Right lobe of liver (tissue), 6 donors: Measurements from ENCODE around the gene FGF21. TPM values are rescaled to one million over a fixed set of nuclear protein-coding genes. Genes with fewer than 3 reads are reported as not detected.

Experiments
- ATAC-seq, 4 donors: fragments of 200-7000 bp; cut with Tn5 transposase; one replicate each; pipeline ENCODE4 v1.9.1; 2020; ENCODE audit warnings: mild to moderate bottlenecking in 4 of 4, moderate library complexity in 4 of 4
- DNase-seq, 3 donors: peaks; one replicate each; pipeline ENCODE4 v3.0.0-alpha.2; 2020
- H3K27ac ChIP-seq, 3 donors: fragments of 200-600 bp; one replicate each; pipeline ENCODE4 v1.8.0; 2022
- H3K27me3 ChIP-seq, 2 donors: fragments of 200-600 bp; one replicate each; pipeline ENCODE4 v1.8.0; 2022
- H3K36me3 ChIP-seq, 4 donors: fragments of 200-600 bp; sonication (generic) in 1 of 4; one replicate each; pipeline versions ENCODE4 v1.5.1 to v1.8.0; 2017 to 2022; ENCODE audit warnings: control low read depth in 1 of 4
- H3K4me1 ChIP-seq, 4 donors: fragments of 200-600 bp; sonication (generic) in 1 of 4; one replicate each; pipeline versions ENCODE4 v1.5.1 to v1.8.0; 2017 to 2022; ENCODE audit warnings: control low read depth in 1 of 4
- H3K4me3 ChIP-seq, 3 donors: fragments of 200-600 bp; one replicate each; pipeline ENCODE4 v1.8.0; 2022
- H3K9me3 ChIP-seq, 4 donors: fragments of 200-600 bp; sonication (generic) in 1 of 4; one replicate each; pipeline versions ENCODE4 v1.5.1 to v1.8.0; 2017 to 2022; ENCODE audit warnings: control low read depth in 1 of 4
- POLR2A ChIP-seq: fragments of 450-650 bp; IDR thresholded peaks from one replicate; pipeline ENCODE4 v1.6.1; 2017; ENCODE audit warnings: antibody characterized with exemption, mild to moderate bottlenecking
- WGBS: methylation state at CpG from one replicate; pipeline ENCODE4 v1.1.6; 2018; ENCODE audit warnings: low coverage, low lambda C conversion rate; ENCODE audit not compliant: insufficient coverage; ENCODE audit errors: missing lambda C conversion rate; 5-methylcytosine and 5-hydroxymethylcytosine counted together
- intact Hi-C, 2 donors: fragments of 100-400 bp; cut with DNase I; formaldehyde crosslinking; loops; one replicate each; pipeline versions ENCODE4 v1.11.2 to v1.14.1; 2022
- total RNA-seq, 6 experiments: library from RNA; depleted of rRNA in 2 of 6; stranded (reverse); fragments of >200 nt in 2 of 6; fragmentation: NEBNext Ultra II Directional in 3 of 6; extraction: Animal tissue kit (Norgen Biotek cat#: 25700) in 3 of 6; gene quantifications; one replicate each; pipeline versions ENCODE4 v1.1.0 to v1.2.4, GENCODE V29; 2016 to 2023
- TF ChIP-seq, protein P1 (sequence below), 4 donors: fragments of 200-600 bp in 3 of 4; fragments of 450-650 bp in 1 of 4; IDR thresholded peaks; one replicate each; pipeline versions ENCODE4 v1.5.1 to v1.8.0; 2016 to 2022; ENCODE audit warnings: antibody characterized with exemption in 4 of 4, mild to moderate bottlenecking in 2 of 4
- donor health status: DM: no; HTN: yes; CAD: no.
- donor health status: DM: no; HTN: no; CAD: no.
- donor health status: DM: no; HTN: no; CAD: no.
- donor health status: DM: no; HTN: yes; CAD: no.
- donor health status: DM: no; HTN: yes; CAD: no.

FGF21 gene
- total RNA-seq, 6 experiments from 2014 or later = 5.1 to 55.3 (median 32.7) TPM; not detected in 1

GRCh38 chr19:48731452-48731851 is 23.9 kb upstream of the FGF21 start:
- TF ChIP-seq, protein P1, sequence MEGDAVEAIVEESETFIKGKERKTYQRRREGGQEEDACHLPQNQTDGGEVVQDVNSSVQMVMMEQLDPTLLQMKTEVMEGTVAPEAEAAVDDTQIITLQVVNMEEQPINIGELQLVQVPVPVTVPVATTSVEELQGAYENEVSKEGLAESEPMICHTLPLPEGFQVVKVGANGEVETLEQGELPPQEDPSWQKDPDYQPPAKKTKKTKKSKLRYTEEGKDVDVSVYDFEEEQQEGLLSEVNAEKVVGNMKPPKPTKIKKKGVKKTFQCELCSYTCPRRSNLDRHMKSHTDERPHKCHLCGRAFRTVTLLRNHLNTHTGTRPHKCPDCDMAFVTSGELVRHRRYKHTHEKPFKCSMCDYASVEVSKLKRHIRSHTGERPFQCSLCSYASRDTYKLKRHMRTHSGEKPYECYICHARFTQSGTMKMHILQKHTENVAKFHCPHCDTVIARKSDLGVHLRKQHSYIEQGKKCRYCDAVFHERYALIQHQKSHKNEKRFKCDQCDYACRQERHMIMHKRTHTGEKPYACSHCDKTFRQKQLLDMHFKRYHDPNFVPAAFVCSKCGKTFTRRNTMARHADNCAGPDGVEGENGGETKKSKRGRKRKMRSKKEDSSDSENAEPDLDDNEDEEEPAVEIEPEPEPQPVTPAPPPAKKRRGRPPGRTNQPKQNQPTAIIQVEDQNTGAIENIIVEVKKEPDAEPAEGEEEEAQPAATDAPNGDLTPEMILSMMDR (IDR thresholded peaks at IDR 0.05) = no peak
- TF ChIP-seq POLR2A = no peak
- Histone ChIP-seq H3K36me3 (no peaks in the 10 kb centered on the region), H3K4me3 (no peak overlapping the region), H3K9me3 (no peaks in the 10 kb centered on the region), H3K4me1 (no peaks in the 10 kb centered on the region), H3K27me3 (no peaks in the 10 kb centered on the region), H3K27ac (no peak overlapping the region)
- ATAC-seq = no peak
- DNase-seq = no peak
- intact Hi-C loops = loop anchor here in 1 of 2 donors (10.0 kb wide), 1 partner anchor 57 kb away; the partner anchor contains the start of gene NTN5
- 79% methylated on average over 4 of the region's 4 CpGs for WGBS

GRCh38 chr19:48734625-48735024 is 20.7 kb upstream of the FGF21 start:
- Histone ChIP-seq H3K36me3 (no peaks in the 10 kb centered on the region), H3K9me3 (no peaks in the 10 kb centered on the region), H3K27ac (no peak overlapping the region), H3K4me3 (no peak overlapping the region), H3K27me3 (no peaks in the 10 kb centered on the region), H3K4me1 (peaks cover 0 to 5% (median 0%) of the 10 kb centered on the region in 4 donors)
- 95% methylated on average over 8 of the region's 9 CpGs for WGBS
- intact Hi-C loops = loop anchor here in 1 of 2 donors (10.0 kb wide), 1 partner anchor 60 kb away; the partner anchor contains the start of gene NTN5
- ATAC-seq = no peak
- TF ChIP-seq, protein P1 (IDR thresholded peaks at IDR 0.05) = no peak
- no peak for TF ChIP-seq POLR2A
- DNase-seq = no peak

DNA sequence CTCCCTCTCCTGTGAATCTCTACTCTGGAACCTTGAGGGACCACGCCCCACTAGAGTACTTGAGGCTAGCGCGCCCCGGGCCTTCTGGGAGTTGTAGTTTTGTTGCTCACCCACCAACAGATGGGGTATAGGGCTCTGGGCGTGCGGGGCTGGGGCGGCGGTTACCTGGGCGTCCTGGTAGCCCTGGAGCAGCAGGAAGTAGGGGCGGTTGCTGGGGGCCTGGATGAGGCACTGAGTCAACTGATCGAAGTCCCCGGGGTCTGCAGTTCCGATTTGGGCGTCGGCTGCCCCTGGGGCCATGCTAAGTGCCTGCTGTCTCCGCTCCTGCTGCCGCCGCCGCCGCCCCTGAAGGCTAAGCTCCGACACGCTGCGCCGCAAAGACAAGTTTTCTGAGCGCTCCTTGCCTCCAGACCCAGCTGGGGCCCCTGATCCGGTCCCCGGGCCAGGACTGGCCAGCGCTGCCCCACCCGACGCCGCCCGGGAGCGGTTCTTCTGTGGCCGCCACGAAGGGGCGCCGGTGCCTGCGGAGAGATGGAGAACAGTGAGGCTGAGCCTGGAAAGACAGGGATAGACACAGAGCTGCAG is 20.2 kb upstream of the FGF21 start:
- 35% methylated on average over 5 of the region's 38 CpGs for WGBS
- Histone ChIP-seq H3K9me3 (no peaks in the 10 kb centered on the region), H3K4me3 (no peak overlapping the region), H3K27ac (no peak overlapping the region), H3K27me3 (no peaks in the 10 kb centered on the region), H3K36me3 (no peaks in the 10 kb centered on the region), H3K4me1 (peaks cover 0 to 5% (median 0%) of the 10 kb centered on the region in 4 donors)
- TF ChIP-seq, protein P1 (IDR thresholded peaks at IDR 0.05) = peak in 1 of 4 donors; percentile 25
- no peak for TF ChIP-seq POLR2A
- ATAC-seq (no peak), DNase-seq (no peak)
- intact Hi-C loops = loop anchor here in 1 of 2 donors (10.0 kb wide), 1 partner anchor 60 kb away; the partner anchor contains the start of gene NTN5

GRCh38 chr19:48737360-48737998 is 17.8 kb upstream of the FGF21 start:
- no peak for TF ChIP-seq POLR2A
- TF ChIP-seq, protein P1 (IDR thresholded peaks at IDR 0.05) = no peak
- H3K4me3 ChIP-seq = no peak overlapping the region
- intact Hi-C loops = loop anchor here in 1 of 2 donors (10.0 kb wide), 1 partner anchor 63 kb away; the partner anchor contains the start of gene NTN5
- H3K9me3 ChIP-seq = no peaks in the 10 kb centered on the region
- H3K4me1 ChIP-seq = peaks cover 0 to 5% (median 0%) of the 10 kb centered on the region in 4 donors
- ATAC-seq (no peak), DNase-seq (peak in 1 of 3 donors; percentile 50)
- no peaks in the 10 kb centered on the region for H3K27me3 ChIP-seq
- H3K36me3 ChIP-seq = no peaks in the 10 kb centered on the region
- 72% methylated on average over 12 of the region's 22 CpGs for WGBS
- no peak overlapping the region for H3K27ac ChIP-seq
